HG02759 (cell line): ENCODE measurements around the gene NBAS.
"Not testable (repeated sequence)": the region's sequence is repeated elsewhere in the genome, so short reads cannot be mapped to it uniquely, and the experiment has no call there.

Source experiments
- ATAC-seq: cut with Tn5 transposase; IDR thresholded peaks from one replicate; pipeline ENCODE4 v1.9.1; 2021; ENCODE audit warnings: mild to moderate bottlenecking, moderate library complexity; ENCODE audit not compliant: unreplicated experiment

Gene NBAS

GRCh38 chr2:15533860-15534480, 27.2 kb downstream of the NBAS start:
- ATAC-seq, result no peak

DNA sequence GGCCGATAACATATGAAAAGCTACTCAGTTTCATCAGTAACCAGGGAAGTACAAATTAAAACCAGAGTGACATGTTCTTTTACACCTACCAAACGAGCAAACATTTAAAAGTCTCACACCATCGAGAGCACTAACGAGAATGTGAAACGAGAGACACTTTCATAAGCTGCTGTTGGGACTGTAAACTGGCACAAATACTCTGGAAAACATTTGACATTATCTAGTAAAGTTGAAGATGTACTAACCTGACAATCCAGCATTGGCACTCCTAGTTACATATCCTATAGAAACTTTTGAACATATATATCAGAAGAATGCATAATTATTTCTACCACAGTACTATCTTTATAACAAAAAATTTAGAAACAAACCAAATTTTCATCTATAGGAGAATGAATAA, 28.1 kb downstream of the NBAS start:
- ATAC-seq, result no peak

- no peak for ATAC-seq
These were observed 29.9 kb downstream of the NBAS start for GRCh38 chr2:15531095-15531854.

GRCh38 chr2:15527074-15527739, 33.9 kb downstream of the NBAS start:
- no peak for ATAC-seq

DNA sequence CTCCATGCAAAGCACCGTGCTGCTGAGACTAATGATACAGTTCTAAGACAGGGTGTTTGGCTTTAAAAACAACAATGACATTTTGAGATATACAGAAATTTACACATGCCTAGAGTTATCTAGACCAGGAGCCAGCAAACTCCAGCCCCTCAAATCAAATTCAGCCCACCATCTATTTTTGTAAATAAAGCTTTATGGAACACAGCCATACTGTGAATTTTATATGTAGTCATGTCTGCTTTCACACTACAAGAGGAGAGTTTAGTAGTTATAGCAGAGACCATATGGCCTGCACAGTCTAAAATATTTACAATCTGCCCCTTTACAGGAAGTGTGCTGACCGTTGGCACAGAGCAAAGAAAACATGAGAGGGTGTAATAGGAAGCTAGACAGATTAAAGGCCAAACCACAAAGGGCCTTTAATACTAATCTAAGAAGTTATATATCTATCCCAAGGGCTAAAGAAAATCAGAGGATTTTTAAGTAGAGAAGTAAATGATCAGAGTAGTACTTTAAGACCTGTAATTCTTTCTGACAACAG, 39.4 kb downstream of the NBAS start:
- no peak for ATAC-seq

DNA sequence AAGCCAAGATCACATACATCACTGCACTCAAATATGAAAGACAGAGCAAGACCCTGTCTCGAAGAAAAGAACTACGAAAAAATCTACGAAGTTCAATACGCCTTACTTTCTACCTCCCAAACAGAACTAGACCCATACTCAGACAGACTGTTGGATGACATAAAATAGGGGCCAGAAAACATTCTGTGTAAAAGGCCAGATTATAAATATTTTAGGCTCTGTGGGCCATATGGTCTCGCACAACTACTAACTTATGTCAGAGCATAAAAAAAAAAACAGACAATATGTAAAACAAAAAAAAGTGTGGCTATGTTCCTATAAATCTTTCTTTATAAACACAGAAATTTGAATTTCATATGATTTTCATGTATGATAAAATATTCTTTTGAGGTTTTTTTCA, 40.8 kb downstream of the NBAS start:
- ATAC-seq, result no peak

DNA sequence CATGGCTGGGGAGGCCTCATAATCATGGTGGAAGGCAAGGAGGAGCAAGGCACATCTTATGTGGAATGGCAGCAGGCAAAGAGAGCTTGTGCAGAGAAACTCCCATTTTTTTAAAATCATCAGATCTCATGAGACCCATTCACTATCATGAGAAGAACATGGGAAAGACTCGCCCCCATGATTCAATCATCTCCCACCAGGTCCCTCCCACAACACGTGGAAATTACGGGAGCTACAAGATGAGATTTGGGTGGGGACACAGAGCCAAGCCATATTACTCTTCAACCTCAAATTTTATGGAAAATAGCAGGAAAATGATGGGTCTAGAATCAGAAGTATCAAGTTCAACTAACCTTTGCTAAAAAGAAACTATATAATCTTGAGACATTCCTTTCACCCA, 42.4 kb downstream of the NBAS start:
- ATAC-seq, result not testable (repeated sequence)

DNA sequence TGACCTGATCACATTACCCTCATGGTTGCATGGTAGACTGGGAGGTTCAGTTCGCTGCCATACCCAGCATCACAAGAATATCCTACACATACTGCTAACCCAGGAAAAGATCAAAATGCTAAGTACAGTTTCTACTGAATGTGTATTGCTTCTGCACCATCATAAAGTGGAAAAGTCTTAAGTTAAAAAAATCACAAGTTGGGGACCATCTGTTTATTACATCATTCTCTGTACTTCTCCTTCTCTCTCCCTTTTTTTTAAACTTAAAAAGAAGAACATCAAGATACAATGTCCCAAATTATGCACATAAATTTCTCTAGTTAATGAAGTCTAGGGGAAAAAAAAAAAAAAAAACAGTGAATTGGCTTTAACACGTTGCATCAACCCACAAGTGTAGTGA, 43.3 kb downstream of the NBAS start:
- ATAC-seq, result no peak

DNA sequence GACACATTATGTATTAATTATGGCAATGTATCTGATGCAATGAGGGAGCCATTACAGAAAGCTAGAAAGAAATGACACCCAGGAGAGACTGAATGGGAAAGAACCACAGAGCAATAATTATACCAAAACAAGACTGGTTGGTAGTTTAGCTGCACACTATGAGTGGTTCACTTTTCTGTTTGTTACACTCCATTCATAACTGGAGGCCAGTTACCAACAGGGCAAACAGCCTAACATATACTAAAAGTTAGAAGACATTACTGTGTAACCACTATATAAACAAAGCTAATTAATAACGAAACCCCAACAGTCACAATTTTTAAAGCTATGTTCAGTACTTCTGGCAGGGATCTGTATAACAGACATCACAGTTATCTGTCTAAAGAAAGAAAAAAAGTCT, 49.4 kb downstream of the NBAS start:
- ATAC-seq, result no peak

- ATAC-seq, result no peak
These were observed 50.6 kb downstream of the NBAS start for GRCh38 chr2:15510552-15510951.

GRCh38 chr2:15510131-15510530, 51.0 kb downstream of the NBAS start:
- no peak for ATAC-seq

GRCh38 chr2:15507697-15508096, 53.4 kb downstream of the NBAS start:
- ATAC-seq, result no peak

DNA sequence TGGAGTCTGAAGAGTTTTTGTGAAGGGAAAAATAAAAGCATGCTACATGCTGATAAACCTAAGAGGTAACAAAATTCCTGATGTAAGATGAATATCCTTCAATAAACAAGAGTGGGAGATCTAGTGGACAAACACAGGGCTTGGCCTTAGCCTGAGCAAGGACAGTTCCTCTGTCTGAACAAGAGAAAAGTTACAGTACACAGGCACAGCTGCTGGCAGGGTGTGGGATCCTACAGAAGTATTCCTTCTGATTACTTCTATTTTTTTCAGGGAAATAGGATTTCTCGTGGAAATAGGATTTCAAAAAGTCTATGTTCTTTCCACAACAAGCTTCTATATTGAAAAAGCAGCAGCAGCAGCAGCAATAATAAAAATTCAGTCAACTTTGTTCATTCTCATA, 54.1 kb downstream of the NBAS start:
- ATAC-seq, result no peak

- no peak for ATAC-seq
These were observed 54.8 kb downstream of the NBAS start for GRCh38 chr2:15506229-15506819.

GRCh38 chr2:15504882-15505663, 56.1 kb downstream of the NBAS start:
- ATAC-seq, result no peak

DNA sequence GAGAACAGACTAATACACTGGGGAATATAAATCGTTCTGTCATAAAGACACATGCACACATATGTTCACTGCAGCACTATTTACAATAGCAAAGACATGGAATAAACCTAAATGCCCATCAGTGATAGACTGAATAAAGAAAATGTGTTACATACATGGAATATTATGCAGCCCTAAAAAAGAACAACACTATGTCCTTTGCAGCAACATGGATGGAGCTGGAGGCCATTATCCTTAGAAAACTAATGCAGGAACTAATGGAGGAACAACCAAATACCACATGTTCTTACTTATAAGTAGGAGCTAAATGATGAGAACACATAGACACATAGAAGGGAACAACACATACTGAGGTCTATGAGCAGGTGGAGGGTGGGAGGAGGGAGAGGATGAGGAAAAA, 61.9 kb downstream of the NBAS start:
- ATAC-seq, result not testable (repeated sequence)

- no peak for ATAC-seq
These were observed 62.6 kb downstream of the NBAS start for GRCh38 chr2:15498554-15498953.

GRCh38 chr2:15494877-15495276, 66.3 kb downstream of the NBAS start:
- ATAC-seq, result no peak

DNA sequence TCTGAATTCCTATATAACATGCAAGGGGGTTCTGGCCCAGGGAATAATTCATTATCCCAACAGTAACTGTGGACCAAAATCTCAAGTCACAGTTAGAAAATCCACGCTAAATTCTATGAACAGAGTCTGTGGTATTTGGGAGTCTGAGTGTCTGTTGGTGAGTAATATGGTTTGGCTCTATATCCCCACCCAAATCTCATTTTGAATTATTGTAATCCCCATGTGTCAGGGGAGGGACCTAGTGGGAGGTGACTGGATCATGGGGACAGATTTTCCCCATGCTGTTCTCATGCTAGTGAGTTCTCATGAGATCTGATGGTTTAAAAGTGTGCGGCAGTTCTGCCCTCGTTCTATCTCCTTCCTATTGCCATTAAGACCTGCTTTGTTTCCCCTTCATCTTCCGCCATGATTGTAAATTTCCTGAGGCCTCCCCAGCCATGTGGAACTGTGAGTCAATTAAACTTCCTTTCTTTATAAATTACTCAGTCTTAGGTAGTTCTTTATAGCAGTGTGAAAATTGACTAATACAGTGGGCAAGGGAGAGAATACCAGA, 68.3 kb downstream of the NBAS start:
- ATAC-seq, result no peak

DNA sequence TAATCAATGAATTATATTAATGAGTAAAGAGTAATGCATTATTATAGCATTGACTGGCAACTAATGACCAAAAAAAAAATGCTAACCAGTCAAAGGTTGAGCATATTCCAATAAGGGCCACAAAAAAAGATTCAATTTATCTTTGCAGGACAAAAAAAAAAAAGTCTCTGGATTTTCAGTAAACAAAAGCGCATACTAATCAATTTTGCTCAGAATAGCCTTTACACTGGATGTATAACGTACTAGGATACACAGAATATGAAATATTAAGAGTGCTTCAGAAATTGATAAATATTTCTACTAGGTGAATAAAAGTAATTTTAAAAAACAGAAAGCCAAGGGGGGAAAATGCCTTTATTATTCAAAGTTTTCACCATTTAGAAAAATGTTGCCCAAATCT, 74.4 kb downstream of the NBAS start:
- ATAC-seq, result no peak
